ENCODE measurements around the gene STXBP4.

Gene STXBP4

DNA sequence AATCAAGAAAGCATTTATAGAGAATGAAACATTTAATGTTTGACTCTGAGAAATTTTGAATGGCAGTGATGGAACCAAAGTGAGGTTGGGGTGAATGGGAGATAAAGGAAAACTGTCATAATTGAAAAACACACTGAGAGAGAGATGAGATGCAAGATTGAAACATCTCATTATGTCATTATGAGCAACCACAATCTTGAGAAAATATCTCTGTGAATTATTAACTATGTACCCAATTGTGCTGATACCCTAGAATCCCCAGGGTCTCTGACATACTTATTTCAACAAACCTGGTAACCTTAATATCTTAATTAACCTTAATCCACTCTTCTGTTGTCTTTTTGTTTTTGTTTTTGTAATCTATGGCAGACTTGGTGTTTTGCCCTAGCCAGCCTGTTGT, 152.7 kb downstream of the STXBP4 start:
- DNase-seq (ENCODE audit: low read depth) = no peak

DNA sequence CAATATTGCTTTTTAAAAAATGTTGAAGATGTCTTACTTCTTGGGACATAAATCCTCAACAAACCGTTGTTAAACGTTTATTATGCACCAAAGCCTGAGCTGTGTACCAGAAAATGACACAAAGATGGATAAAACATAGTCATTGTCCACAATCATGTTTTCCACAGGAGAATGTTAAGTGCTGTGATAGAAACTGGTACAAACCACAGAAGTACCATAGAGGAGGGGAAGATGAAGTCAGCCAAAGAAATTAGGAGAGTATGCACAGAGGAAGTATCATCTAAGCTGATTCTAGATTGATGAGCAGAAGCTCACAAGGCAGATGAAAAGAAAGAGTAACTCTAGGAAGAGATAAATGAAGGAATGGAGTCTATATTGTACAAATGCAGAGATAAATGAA, 153.5 kb downstream of the STXBP4 start:
- no peak for DNase-seq (ENCODE audit: low read depth)

DNA sequence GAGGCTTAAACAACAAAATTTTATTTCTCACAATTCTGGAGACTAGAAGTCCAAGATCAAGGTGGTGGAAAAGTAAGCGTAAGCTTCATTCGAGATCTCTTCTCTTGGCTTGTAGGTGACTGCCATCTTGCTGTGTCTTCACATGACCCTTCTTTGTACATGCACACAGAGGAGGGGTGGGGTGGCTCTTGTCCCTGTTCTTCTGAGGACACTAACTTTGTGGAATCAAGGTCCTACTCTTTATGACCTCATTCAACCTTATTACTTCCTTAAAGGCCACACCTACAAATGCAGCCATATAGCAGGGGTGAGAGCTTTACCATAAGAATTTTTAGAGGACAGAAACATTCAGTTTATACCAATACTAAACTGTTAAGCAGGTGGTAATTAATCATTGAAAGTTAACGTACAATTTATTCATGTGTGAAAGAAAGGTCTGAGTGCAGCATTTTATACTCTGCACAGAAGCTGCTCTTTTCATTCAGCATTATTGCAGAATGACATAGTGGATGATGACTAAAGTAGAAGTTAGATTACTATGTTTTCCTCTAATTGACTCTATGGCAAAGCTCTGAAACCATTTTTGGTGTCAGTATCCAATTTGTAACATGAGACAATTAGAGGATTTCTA, 156.3 kb downstream of the STXBP4 start:
- no peak for DNase-seq (ENCODE audit: low read depth)

DNA sequence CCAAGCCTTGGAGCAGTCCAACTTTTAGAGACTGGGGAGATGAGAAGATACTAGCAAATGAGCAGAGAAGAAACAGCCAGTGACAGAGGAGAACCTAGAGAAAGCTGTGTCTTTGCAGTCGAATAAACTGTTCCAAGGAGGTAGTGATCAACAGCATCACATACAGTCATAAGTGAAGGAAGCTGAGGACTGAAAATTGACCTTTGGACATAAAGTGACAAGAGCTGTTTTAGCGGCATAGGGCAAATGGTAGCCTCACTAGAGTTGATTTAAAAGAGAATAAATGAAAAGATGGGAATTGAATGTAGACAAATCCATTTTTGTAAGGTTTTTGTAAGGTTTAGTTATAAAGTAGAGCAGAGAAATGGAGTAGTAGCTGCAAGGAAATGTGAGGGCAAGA, 165.0 kb downstream of the STXBP4 start:
- no peak for DNase-seq (ENCODE audit: low read depth)

DNA sequence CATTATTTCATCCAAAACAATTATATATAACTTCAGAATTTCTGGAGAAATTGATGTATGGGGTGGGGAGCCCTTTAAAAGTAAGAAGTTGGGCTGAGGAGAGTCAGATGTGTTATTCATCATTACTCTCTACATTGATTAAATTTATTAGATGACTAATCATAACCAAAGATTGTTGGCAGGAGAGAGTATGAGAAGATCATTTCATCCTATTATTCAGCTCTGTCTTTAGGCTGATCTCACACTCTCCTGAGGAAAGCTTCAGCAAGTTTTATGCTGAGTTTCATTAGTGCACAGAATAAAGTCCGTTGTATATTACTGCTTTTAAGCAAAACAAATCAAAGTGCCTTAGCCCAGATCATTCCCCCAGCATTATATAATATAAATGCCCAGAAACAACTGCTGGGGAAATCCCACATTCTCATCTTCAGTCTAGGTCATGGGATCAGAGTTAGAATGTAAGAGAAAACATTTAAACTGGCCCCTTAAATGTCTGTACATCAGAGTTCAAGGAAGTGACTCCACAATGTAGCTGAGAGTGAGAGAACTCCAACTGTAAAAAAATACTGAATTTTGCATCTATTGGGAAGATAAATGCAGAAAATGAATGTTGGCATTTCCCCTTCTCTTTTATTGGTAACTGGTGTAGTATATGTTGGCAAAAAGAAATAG, 166.1 kb downstream of the STXBP4 start:
- DNase-seq (ENCODE audit: low read depth) = no peak

DNA sequence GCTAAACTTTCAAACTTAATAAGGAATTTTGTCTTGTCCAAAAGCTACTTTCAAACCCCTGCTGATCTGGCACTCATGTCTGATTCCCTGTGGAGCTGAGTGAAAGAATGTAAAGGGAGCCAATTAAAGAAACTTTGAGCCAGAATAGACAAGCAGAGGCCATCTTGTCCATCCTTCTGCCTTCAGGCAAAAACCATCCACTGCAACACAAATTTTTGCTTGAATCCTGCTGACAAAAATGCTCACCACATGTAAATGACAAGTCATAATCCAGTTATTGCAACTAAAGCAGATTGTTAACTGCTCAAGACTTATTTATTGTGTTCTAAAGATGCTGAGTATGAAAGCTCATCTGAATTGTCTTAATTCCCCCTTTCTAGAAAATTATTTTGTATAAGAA, 172.2 kb downstream of the STXBP4 start:
- no peak for DNase-seq (ENCODE audit: low read depth)

DNA sequence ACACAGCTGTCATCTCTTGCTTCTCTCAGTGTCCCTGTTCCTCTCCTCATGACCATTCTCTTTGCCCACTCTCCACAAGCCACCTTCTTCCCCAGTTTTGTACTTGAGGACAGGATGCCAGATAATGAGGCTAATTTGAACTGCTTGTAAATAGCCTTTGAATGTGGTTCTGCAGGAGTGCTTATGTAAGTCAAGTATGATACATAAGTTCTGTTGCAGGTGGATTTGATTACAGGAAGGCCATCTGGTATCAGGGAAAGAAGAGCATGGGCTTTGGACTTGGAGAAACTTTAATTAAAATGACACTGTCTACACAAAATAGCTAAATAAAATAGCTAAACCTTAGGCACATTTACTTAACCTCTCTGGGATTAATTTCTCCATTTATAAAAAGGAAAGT, 176.0 kb downstream of the STXBP4 start:
- DNase-seq (ENCODE audit: low read depth) = no peak

DNA sequence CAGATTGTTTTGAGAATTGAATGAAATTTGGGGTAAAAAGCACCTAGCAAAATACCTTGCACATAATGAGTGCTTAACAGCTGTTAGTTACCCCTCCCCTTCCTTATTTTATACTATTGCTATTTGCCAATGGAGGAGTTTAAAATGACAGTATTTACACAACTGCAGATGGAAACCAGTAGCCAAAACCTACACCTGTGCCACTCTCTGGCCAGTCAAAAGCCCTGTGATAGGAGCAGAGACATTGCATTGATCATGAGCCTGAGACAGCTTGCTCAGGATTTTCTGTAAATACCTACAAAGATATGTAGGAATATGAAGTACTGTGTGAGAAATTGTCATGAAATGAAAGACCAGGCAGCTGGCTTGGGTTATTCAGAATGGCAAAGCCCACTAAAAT, 180.9 kb downstream of the STXBP4 start:
- DNase-seq (ENCODE audit: low read depth) = no peak

DNA sequence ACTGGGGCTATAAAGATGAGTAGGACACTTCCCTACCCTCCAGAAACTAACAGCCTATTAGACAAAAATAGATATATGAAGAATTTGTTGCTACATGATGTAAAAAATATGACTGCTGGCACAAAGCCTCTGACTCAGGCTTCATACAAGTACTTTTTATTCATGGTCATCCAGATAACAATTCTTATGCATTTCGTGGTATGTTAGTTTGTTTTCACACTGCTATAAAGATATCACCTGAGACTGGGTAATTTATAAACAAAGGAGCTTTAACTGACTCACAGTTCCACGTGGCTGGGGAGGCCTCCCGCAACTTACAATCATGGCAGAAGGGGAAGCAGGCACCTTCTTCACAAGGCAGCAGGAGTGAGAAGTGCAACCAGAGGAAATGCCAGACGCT, 183.7 kb downstream of the STXBP4 start:
- DNase-seq (ENCODE audit: low read depth) = no peak

DNA sequence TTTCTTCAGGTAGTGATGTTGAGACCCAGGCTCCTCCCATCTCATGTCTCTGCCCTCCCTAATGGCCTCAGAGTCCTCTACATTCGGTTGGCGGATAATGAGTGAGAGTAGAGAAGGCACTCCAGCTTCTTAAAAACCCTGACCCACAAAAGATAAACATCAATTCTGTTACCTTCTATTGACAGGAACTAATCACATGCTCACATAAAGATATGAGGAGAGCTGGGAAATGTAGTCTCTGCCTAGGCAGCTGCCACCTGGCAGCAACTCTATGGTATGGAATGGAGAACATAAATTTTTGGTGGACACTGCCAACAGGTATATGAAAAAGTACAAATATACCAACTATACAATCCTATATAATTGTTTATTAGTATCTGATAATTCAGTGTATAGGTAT, 185.5 kb downstream of the STXBP4 start:
- DNase-seq (ENCODE audit: low read depth) = no peak

DNA sequence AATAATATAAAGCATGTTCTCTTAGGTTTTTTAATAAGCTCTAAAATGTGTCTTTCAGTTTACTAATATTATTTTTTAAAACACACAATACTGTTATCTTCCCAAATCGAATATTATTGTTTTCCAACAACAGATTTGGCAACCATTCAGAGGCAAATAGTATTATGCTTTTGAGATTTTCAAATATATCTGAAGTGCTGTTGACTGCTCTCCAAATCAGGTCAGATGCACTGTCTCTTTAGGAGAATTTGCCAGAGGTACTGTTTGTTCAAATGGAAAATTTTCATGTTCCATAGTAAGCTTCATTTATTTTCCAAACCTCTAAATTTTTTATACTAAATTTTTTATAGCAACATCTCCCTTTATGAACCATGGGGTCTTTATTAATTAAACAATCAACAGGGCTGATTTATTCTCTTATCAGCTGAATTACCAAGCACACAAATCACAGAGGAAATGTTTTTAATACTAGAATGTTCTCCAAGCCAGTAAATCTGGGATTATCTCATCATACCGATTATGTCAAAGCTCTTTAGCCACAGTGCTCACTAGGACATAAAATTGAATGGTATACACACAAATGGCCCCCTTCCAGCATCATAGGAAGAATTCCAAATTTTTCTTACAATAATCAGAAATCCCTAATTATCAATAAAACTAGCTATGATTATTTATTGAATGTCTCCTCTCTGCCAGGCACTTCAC, 187.4 kb downstream of the STXBP4 start:
- no peak for DNase-seq (ENCODE audit: low read depth)

DNA sequence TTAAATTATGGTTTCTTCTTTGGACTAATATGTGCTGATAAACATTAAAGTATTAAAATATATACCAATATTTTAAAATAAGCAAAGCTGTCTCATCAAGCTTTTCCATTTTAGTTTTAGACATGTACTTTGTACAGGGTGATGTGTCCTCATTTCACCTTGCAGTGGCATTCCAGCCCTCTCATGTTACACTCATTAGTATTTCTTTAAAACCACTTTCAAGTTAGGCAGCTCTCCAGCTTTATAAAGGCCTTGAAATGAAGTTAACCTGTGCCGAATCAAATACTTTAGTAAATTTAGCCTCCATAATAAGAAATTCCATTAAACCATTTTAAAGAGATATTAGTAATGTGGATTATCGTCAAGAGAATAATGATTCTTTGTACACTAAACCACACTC, 188.6 kb downstream of the STXBP4 start:
- no peak for DNase-seq (ENCODE audit: low read depth)

DNA sequence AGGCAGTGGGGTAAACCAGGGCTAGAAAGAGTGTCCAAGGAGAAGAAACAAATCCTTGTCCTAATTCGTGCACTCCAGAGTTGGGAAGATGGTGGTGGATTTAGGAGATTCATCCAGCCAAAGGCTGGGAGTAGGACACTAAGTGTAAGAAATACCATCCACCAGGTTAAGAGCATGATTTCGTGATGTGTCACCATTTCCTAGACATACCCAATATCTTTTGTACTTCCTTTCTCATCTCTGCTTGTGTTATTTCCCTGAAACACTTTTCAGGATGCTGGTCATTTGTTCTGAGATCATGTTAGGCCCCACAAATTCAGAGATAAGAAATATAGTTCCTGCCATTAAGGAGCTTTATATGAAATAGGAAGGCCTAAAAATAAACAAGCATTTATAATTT, 189.9 kb downstream of the STXBP4 start:
- DNase-seq (ENCODE audit: low read depth) = no peak

DNA sequence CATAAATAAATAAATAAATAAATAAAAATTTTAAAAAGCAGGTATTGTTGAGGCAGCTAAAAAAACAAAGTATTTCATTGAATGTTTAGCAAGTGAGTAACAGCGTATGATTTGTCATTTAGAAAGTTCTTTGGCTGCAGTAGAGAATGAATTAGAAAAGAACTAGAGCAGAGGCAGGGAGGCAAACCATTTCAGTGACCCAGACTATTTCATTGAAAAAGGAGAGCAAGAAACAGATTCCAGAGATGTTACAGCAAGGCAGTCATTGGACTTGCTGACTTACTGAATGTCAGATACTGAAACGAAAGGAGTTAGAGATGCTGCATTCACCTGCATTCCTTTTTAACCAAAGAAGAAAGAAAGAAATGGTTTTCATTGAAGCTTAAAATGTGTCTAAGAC, 190.7 kb downstream of the STXBP4 start:
- DNase-seq (ENCODE audit: low read depth) = no peak

DNA sequence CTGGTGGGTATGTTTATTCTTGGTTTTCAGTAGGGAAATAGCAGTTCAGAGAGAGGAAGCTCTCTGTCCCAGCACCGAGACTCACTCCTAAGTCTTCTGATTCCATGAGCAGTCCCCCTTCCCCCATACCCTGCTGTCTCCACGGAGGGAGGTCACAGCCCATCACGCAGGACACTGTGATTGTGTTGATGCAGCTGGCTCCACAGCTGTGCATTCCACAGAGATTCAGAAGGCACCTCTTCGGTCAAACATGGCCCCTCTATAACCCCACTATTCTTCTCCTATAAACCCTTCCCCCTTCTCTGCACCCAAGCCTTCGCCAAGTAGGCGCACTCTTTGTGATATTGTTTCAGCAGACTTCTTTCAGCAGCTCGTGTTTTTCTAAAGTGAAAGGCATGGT, 191.9 kb downstream of the STXBP4 start:
- DNase-seq (ENCODE audit: low read depth) = no peak

DNA sequence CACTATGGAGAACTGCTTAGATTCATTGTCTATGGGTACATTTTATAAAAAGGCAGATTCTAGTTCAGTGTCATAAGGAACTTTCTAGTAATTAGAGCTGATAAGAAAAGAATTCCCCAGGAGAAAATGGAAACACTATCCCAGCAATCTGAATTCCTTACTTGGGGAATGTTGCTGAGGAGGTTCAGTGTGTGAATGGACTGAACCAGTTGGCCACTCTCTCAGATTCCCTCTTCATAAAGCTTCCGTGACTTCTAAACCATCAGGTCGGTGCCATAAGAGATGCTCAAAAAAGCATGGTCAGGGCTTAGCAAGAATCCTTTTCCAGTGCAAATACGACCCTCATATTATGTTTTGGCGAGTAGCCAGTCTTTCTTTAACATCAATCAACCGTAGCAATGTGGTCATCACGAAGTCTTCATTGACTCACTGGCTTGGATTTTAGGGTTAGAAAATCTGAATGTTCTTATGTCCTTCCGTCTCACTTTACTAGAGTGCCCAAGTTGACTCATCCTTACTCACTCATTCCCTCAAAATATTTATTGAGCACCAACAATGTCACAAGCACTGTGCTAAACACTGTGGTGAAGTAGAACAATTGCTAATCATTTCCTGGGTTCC, 193.5 kb downstream of the STXBP4 start:
- DNase-seq (ENCODE audit: low read depth) = no peak

DNA sequence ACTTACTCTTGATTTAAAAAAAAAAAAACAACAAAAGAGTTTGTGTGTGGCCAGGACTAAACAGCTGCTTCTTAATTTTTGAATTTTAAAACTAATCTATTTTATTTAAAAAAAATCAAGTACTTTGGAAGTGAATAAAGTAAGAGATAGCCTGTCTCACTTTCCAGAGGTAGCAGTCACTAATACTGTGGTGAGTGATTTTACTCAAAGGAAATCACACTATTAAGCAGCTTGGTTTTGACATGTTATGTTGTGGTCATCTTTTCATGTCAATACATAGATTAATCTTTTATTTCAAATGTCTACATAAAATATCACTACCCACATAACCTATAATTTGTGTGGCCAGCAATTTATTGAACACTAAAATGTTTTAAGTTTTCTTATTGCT, 194.0 kb downstream of the STXBP4 start:
- no peak for DNase-seq (ENCODE audit: low read depth)

DNA sequence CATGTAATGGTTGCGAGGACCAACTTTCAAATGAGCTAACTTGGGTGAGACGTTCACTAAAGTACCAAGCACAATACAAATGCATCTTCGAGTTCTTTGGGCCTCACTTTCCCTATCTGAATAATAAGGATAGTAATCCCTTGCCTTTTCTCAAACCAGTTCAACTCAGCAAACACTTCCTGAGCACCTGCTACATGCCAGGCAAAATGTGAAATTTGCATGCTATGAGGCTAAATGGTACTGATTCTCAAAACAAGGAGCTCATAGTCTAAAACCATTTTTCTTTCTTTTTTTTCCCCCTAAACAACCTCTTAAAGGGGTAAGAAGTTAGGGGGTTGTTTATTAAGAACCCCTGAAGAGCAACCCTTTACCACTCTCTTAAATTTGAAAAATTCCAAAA, 194.8 kb downstream of the STXBP4 start:
- no peak for DNase-seq (ENCODE audit: low read depth)

DNA sequence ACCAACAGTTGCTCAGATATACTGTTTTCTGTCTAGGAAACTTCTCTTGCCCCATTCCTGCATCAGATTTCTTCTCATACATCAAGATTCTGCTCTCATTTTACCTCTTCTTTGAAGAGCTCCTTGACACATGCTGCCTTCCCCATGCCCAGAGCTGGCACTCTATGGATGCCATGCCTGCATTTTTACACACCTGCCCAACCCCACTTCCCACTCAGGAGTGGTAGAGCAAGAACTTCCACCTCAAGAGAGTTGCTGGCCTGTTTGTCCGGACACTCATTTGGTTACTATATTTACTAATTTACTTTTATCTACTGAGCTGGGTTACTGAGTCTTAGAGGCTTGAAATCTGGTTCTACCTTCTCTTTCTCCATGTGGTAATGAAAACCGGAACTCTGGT, 197.9 kb downstream of the STXBP4 start:
- DNase-seq (ENCODE audit: low read depth) = no peak

DNA sequence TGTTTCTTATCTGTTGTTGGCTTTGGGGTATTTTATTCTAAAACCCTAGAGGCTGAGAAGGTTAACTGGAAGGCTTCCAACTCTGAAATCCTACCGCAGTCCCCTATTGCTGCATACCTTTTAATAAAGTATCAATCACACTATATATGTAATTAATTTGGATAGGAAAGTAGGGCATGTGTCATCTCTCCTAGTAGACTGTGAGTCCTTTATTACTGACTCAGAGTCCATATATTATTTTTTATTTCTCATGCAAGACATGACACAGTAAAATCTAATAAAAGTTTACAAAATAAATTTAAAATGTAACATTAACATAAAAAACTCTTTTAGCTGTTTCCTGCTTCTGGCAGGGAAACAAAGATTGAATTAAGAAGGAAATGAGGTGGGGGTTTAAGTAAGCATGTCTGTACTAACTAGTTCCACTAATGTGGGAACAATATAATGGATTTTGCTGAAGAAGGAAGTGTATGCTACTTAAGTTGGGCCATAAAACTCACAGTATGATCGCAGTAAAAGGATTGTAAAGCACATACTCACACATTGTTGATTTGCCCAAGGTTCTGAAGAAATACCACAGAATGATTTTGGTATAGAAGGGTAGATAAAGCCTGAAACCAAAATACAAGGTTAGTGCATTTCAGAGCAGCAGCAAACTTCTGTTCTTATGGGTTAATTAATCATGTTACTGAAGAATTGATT, 198.6 kb downstream of the STXBP4 start:
- no peak for DNase-seq (ENCODE audit: low read depth)

DNA sequence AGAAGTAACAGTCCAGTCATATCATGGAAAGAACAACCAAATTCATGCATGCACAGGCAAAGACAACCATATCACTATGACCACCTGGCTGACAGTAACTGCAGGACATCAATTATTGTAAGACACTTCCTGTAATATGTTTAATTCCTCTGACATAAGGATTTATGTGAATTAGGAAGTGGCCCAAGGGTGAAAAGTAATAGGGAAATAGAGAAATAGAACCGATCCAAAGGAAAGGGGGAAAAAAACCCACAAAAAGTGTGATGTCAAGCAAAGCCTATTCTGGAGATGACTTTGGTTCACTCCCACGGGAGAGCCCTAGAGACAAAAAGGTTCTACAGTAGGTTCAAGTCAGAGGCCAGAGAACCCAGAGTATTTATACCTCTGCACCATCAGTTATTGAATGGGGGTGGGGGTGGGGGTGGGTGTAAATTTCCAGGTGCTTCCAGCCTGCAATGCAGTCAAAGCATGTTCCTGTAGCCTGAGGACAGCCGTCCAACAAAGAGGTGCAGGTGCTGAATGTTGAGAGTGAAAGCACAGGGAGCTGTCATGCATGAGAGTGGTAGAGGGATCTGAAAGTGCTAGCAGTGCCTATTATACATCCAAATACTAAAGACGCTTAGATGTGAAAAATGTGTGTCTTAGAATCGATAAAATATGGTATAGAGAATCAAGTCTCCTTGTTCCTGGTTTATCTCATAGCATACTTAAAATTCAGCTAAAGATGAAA, 200.6 kb downstream of the STXBP4 start:
- DNase-seq (ENCODE audit: low read depth) = no peak
